ENCODE data around the gene CDPF1. TPM values are rescaled to one million over a fixed set of nuclear protein-coding genes. Genes with fewer than 3 reads are reported as not detected.

Gene CDPF1
- total RNA-seq, 1 experiment from 2014 or later: 14.1 TPM

- H3K9me2 ChIP-seq (replicated peaks; ENCODE audit: low read length): no peaks in the 10 kb centered on the region
- no peaks in the 10 kb centered on the region for H4K20me1 ChIP-seq (ENCODE audit: low read length)
- H3K9ac ChIP-seq (ENCODE audit: low read length): no peak overlapping the region
- H3F3A ChIP-seq (ENCODE audit: low read length, unreplicated experiment): no peaks in the 10 kb centered on the region
- ChIA-PET POLR2A (ENCODE audit: unreplicated experiment) (no interaction called here), CTCF (no interaction called here)
- no peaks in the 10 kb centered on the region for H3K79me2 ChIP-seq (ENCODE audit: low read length)
- no peak for DNase-seq
- ATAC-seq: no peak
- no peak overlapping the region for H3K4me3 ChIP-seq (ENCODE audit: low read length)
- TF ChIP-seq EZH2phosphoT487 (IDR thresholded peaks at IDR 0.05; ENCODE audit: borderline replicate concordance, low read length) (no peak), CTCF (conservative IDR thresholded peaks at IDR 0.05; ENCODE audit: low read depth, low read length) (no peak), EZH2 (IDR thresholded peaks at IDR 0.05; ENCODE audit: low read length, unreplicated experiment) (no peak)
- no peak overlapping the region for H3K27ac ChIP-seq (ENCODE audit: low read length)
- H2AFZ ChIP-seq (ENCODE audit: low read length): no peak overlapping the region
- H3K9me3 ChIP-seq (ENCODE audit: low read length): no peaks in the 10 kb centered on the region
- intact Hi-C loops (cut with micrococcal nuclease): no loop called here
- peaks cover 11% of the 10 kb centered on the region for H3K4me1 ChIP-seq (ENCODE audit: insufficient read depth, low read length)
- no peaks in the 10 kb centered on the region for H3K27me3 ChIP-seq (ENCODE audit: low read length)
- H3K36me3 ChIP-seq (ENCODE audit: low read depth, low read length): no peaks in the 10 kb centered on the region
- H3K4me2 ChIP-seq (ENCODE audit: low read length): no peak overlapping the region
- no TSS peak for BruUV-seq (replicated peaks)
These were observed 9.3 kb upstream of the CDPF1 start for GRCh38 chr22:46259374-46259773.

- intact Hi-C loops (cut with micrococcal nuclease): no loop called here
- Histone ChIP-seq H3K9ac (ENCODE audit: low read length) (no peak overlapping the region), H2AFZ (ENCODE audit: low read length) (no peak overlapping the region), H3K27me3 (ENCODE audit: low read length) (no peaks in the 10 kb centered on the region), H4K20me1 (ENCODE audit: low read length) (no peaks in the 10 kb centered on the region), H3K4me3 (ENCODE audit: low read length) (no peak overlapping the region), H3K9me2 (replicated peaks; ENCODE audit: low read length) (no peaks in the 10 kb centered on the region), H3K27ac (ENCODE audit: low read length) (peak overlapping the region; percentile 22; the same call in 1 of the 2 replicates), H3K4me2 (ENCODE audit: low read length) (peak overlapping the region; percentile 13; the same call in 1 of the 2 replicates), H3K79me2 (ENCODE audit: low read length) (peaks cover 8% of the 10 kb centered on the region), H3K9me3 (ENCODE audit: low read length) (no peaks in the 10 kb centered on the region), H3K36me3 (ENCODE audit: low read depth, low read length) (no peaks in the 10 kb centered on the region), H3K4me1 (ENCODE audit: insufficient read depth, low read length) (peaks cover 16% of the 10 kb centered on the region), H3F3A (ENCODE audit: low read length, unreplicated experiment) (no peaks in the 10 kb centered on the region)
- ATAC-seq (peak; percentile 77), DNase-seq (peak; percentile 63)
- no TSS peak for BruUV-seq (replicated peaks)
- CTCF ChIA-PET: no interaction called here
- TF ChIP-seq EZH2phosphoT487 (IDR thresholded peaks at IDR 0.05; ENCODE audit: borderline replicate concordance, low read length): no peak
- no peak for TF ChIP-seq EZH2 (IDR thresholded peaks at IDR 0.05; ENCODE audit: low read length, unreplicated experiment)
- TF ChIP-seq CTCF (conservative IDR thresholded peaks at IDR 0.05; ENCODE audit: low read depth, low read length): no peak
- POLR2A ChIA-PET (ENCODE audit: unreplicated experiment): no interaction called here
These were observed 6.4 kb upstream of the CDPF1 start for GRCh38 chr22:46256358-46256958.

- BruUV-seq (replicated peaks): no TSS peak
- H3K79me2 ChIP-seq (ENCODE audit: low read length): peaks cover 25% of the 10 kb centered on the region
- H4K20me1 ChIP-seq (ENCODE audit: low read length): no peaks in the 10 kb centered on the region
- H3K4me1 ChIP-seq (ENCODE audit: insufficient read depth, low read length): peaks cover 26% of the 10 kb centered on the region
- H3K36me3 ChIP-seq (ENCODE audit: low read depth, low read length): no peaks in the 10 kb centered on the region
- TF ChIP-seq CTCF (conservative IDR thresholded peaks at IDR 0.05; ENCODE audit: low read depth, low read length) (no peak), EZH2 (IDR thresholded peaks at IDR 0.05; ENCODE audit: low read length, unreplicated experiment) (no peak), EZH2phosphoT487 (IDR thresholded peaks at IDR 0.05; ENCODE audit: borderline replicate concordance, low read length) (no peak)
- intact Hi-C loops (cut with micrococcal nuclease): loop anchor here (5.0 kb wide), 1 partner anchor 105 kb away; no protein-coding TSS in a partner anchor
- no peaks in the 10 kb centered on the region for H3K9me3 ChIP-seq (ENCODE audit: low read length)
- ATAC-seq: no peak
- ChIA-PET CTCF (interaction anchor here (0.6 kb wide), 1 partner anchor 32 kb away, joined by 3 read pairs; no protein-coding TSS in a partner anchor), POLR2A (ENCODE audit: unreplicated experiment) (no interaction called here)
- DNase-seq: no peak
- no peak overlapping the region for H3K27ac ChIP-seq (ENCODE audit: low read length)
- peak overlapping the region; percentile 90 for H3K4me3 ChIP-seq (ENCODE audit: low read length)
- H3K9me2 ChIP-seq (replicated peaks; ENCODE audit: low read length): no peaks in the 10 kb centered on the region
- H3K27me3 ChIP-seq (ENCODE audit: low read length): no peaks in the 10 kb centered on the region
- H3K9ac ChIP-seq (ENCODE audit: low read length): peak overlapping the region; percentile 12; the same call in 1 of the 2 replicates
- H2AFZ ChIP-seq (ENCODE audit: low read length): no peak overlapping the region
- no peaks in the 10 kb centered on the region for H3F3A ChIP-seq (ENCODE audit: low read length, unreplicated experiment)
- H3K4me2 ChIP-seq (ENCODE audit: low read length): peak overlapping the region; percentile 95
These were observed 1.8 kb upstream of the CDPF1 start for GRCh38 chr22:46251816-46252380.
